Measurements from ENCODE around the gene TINCR. TPM values are rescaled to one million over a fixed set of nuclear protein-coding genes. Genes with fewer than 3 reads are reported as not detected.

Gene TINCR
- polyA plus RNA-seq, 1 of the 3 experiments (the other 2 are of a cell fraction), result 0.02 TPM

DNA sequence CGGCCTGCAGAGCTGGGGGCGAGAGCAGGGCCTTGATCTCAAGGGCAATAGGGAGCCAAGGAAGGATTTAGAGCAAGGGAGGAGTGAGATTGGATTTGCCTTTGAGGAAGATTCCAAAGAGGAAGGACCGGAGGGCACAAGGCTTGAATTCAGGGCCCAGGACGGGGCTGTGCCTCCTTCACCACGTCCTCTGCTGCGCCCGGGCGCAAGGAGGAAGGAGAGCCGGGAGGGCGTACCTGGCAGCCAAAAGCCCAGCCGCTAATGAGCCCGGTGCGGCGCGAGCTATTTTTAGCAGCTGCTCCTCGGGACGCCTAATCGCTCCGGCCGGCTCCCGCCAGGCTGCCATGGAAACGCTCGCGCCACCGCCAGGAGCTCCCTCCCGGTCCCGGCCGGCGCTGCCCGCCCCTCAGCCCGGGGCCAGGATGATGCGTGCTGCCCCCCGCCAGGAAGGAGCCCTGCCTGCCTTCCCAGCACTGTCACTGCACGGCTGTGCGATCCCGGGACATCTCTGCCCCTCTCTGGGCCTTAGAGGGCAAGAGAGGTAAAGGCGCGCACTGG, 31.3 kb downstream of the TINCR start:
- peaks cover 7% of the 10 kb centered on the region; the same call in 1 of the 2 replicates for H3K9me3 ChIP-seq
- H4K20me1 ChIP-seq (ENCODE audit: insufficient read depth), result no peaks in the 10 kb centered on the region
- WGBS (ENCODE audit: low lambda C conversion rate), result 48% methylated on average over 6 of the region's 38 CpGs
- no peaks in the 10 kb centered on the region for H3K27me3 ChIP-seq (ENCODE audit: insufficient read depth)
- no peaks in the 10 kb centered on the region for H3K9me2 ChIP-seq
- POLR2A ChIA-PET, result no interaction called here
- no peaks in the 10 kb centered on the region for H3K36me3 ChIP-seq (replicated peaks in 1 of 2; ENCODE audit: control insufficient read depth in 1 of 2, insufficient read depth in 2 of 2, low read length in 1 of 2)
- H3F3A ChIP-seq (replicated peaks; ENCODE audit: insufficient read depth), result no peaks in the 10 kb centered on the region
- H3K9ac ChIP-seq, result no peak overlapping the region
- no peaks in the 10 kb centered on the region for H3K79me2 ChIP-seq (ENCODE audit: insufficient read depth)
- CTCF ChIA-PET, result interaction anchor here (0.9 to 4.8 kb wide), 4 partner anchors 11 to 188 kb away, joined by 3 to 17 read pairs (median 9); no protein-coding TSS in a partner anchor
- H3K4me3 ChIP-seq (ENCODE audit: low read depth in 2 of 2, low read length in 1 of 2), result no peak overlapping the region
- DNase-seq, result peak; percentile 83
- 0 out of 2 replicates have a peak overlapping the region, but pooled peaks have one; percentile 28 for H3K4me2 ChIP-seq
- H3K4me1 ChIP-seq (ENCODE audit: control insufficient read depth in 1 of 2, insufficient read depth in 2 of 2, low read depth in 1 of 2, low read length in 1 of 2), result no peaks in the 10 kb centered on the region; a peak in 1 of 4 replicates
- H2AFZ ChIP-seq (ENCODE audit: low read depth), result no peak overlapping the region
- TF ChIP-seq GABPA (IDR thresholded peaks at IDR 0.05; ENCODE audit: low read depth) (no peak), USF1 (IDR thresholded peaks at IDR 0.05; ENCODE audit: borderline replicate concordance, low read depth) (no peak), TEAD4 (IDR thresholded peaks at IDR 0.05; ENCODE audit: borderline replicate concordance, insufficient read depth) (no peak)
- no peak overlapping the region for H3K27ac ChIP-seq (ENCODE audit: low read depth in 2 of 2, low read length in 1 of 2)

GRCh38 chr19:5534787-5535586, 32.8 kb downstream of the TINCR start:
- Histone ChIP-seq H4K20me1 (ENCODE audit: insufficient read depth) (no peaks in the 10 kb centered on the region), H3K27me3 (ENCODE audit: insufficient read depth) (no peaks in the 10 kb centered on the region), H3K27ac (ENCODE audit: low read depth in 2 of 2, low read length in 1 of 2) (no peak overlapping the region), H3K9me2 (no peaks in the 10 kb centered on the region), H3K4me2 (no peak overlapping the region), H3K79me2 (ENCODE audit: insufficient read depth) (no peaks in the 10 kb centered on the region), H3K36me3 (replicated peaks in 1 of 2; ENCODE audit: control insufficient read depth in 1 of 2, insufficient read depth in 2 of 2, low read length in 1 of 2) (no peaks in the 10 kb centered on the region), H2AFZ (ENCODE audit: low read depth) (no peak overlapping the region), H3K9ac (no peak overlapping the region), H3F3A (replicated peaks; ENCODE audit: insufficient read depth) (no peaks in the 10 kb centered on the region), H3K9me3 (peaks cover 7% of the 10 kb centered on the region; the same call in 1 of the 2 replicates), H3K4me3 (ENCODE audit: low read depth in 2 of 2, low read length in 1 of 2) (no peak overlapping the region; a peak in 1 of 4 replicates), H3K4me1 (ENCODE audit: control insufficient read depth in 1 of 2, insufficient read depth in 2 of 2, low read depth in 1 of 2, low read length in 1 of 2) (no peaks in the 10 kb centered on the region; a peak in 1 of 4 replicates)
- TF ChIP-seq NRF1 (IDR thresholded peaks at IDR 0.05; ENCODE audit: low read depth, low read length) (no peak), RAD21 (IDR thresholded peaks at IDR 0.05; ENCODE audit: low read length) (0 out of 2 replicates have a peak, but pooled peaks have one; percentile 5), CTCF (IDR thresholded peaks at IDR 0.05) (peak; percentile 62)
- ChIA-PET POLR2A (no interaction called here), CTCF (interaction anchor here (0.6 to 4.8 kb wide), 10 partner anchors 9 to 269 kb away, joined by 3 to 17 read pairs (median 3); no protein-coding TSS in a partner anchor)
- 55% methylated on average over 9 of the region's 9 CpGs for WGBS (ENCODE audit: low lambda C conversion rate)
- peak; percentile 44 for DNase-seq
